8988T (cell line): ENCODE data around the gene CTNNB1.
"Not testable (repeated sequence)": the region's sequence is repeated elsewhere in the genome, so short reads cannot be mapped to it uniquely, and the experiment has no call there.

Source experiments
- DNase-seq: peaks from one replicate; pipeline ENCODE4 v3.0.0; 2011

CTNNB1 gene

GRCh38 chr3:41259449-41260062 lies 60.3 kb downstream of the CTNNB1 start:
- DNase-seq: no peak

- no peak for DNase-seq
Measured at GRCh38 chr3:41260063-41260450, 60.8 kb downstream of the CTNNB1 start.

- peak; percentile 42 for DNase-seq
Measured at GRCh38 chr3:41265011-41265545, 65.8 kb downstream of the CTNNB1 start.

- DNase-seq: no peak
Measured at GRCh38 chr3:41265823-41266273, 66.5 kb downstream of the CTNNB1 start.

- peak; percentile 45 for DNase-seq
Measured at GRCh38 chr3:41267975-41268640, 68.8 kb downstream of the CTNNB1 start.

- no peak for DNase-seq
Measured at GRCh38 chr3:41272667-41273066, 73.4 kb downstream of the CTNNB1 start.

- DNase-seq: no peak
Measured at GRCh38 chr3:41274944-41275668, 75.8 kb downstream of the CTNNB1 start.

GRCh38 chr3:41276191-41276590 lies 76.9 kb downstream of the CTNNB1 start:
- DNase-seq: no peak

GRCh38 chr3:41277790-41278465 lies 78.6 kb downstream of the CTNNB1 start:
- DNase-seq: no peak

GRCh38 chr3:41284934-41285333 lies 85.6 kb downstream of the CTNNB1 start:
- DNase-seq: not testable (repeated sequence)

- DNase-seq: no peak
Measured at GRCh38 chr3:41286305-41286704, 87.0 kb downstream of the CTNNB1 start.

GRCh38 chr3:41288785-41289184 lies 89.5 kb downstream of the CTNNB1 start:
- DNase-seq: no peak
